Osteoblast (primary cell): ENCODE data around the gene NR4A1. TPM values are rescaled to one million over a fixed set of nuclear protein-coding genes. Genes with fewer than 3 reads are reported as not detected.

Experiments
- DNase-seq: peaks from one replicate; pipeline ENCODE4 v3.0.0; 2011; ENCODE audit warnings: low spot score, mixed read lengths; ENCODE audit not compliant: insufficient read length; ENCODE audit errors: missing footprints
- H2AFZ ChIP-seq: 2 replicates; pipeline ENCODE4 v1.6.0; 2011; ENCODE audit warnings: mild to moderate bottlenecking, low read length
- H3K27ac ChIP-seq: 2 replicates; pipeline ENCODE4 v1.5.1; 2011; ENCODE audit warnings: mild to moderate bottlenecking, low read depth, low read length, moderate library complexity
- H3K27me3 ChIP-seq: 2 replicates; pipeline ENCODE4 v1.6.0; 2012; ENCODE audit warnings: mild to moderate bottlenecking, control low read depth, inconsistent platforms, low read length, moderate library complexity; ENCODE audit not compliant: insufficient read depth
- H3K36me3 ChIP-seq: 2 replicates; pipeline ENCODE4 v1.5.1; 2011; ENCODE audit warnings: mild to moderate bottlenecking, low read length, control low read depth, moderate library complexity; ENCODE audit not compliant: insufficient read depth
- H3K4me1 ChIP-seq: 2 replicates; pipeline ENCODE4 v1.5.1; 2011; ENCODE audit warnings: mild to moderate bottlenecking, low read length, control low read depth, moderate library complexity; ENCODE audit not compliant: insufficient read depth
- H3K4me2 ChIP-seq: 2 replicates; pipeline ENCODE4 v1.6.0; 2011; ENCODE audit warnings: mild to moderate bottlenecking, low read length; ENCODE audit not compliant: insufficient read depth
- H3K4me3 ChIP-seq: fragments of 200-600 bp; sonication (generic); 3 replicates; pipeline ENCODE4 v1.5.1; 2012; ENCODE audit warnings: mild to moderate bottlenecking, low read length, inconsistent platforms; ENCODE audit not compliant: insufficient read depth
- H3K79me2 ChIP-seq: 2 replicates; pipeline ENCODE4 v1.6.0; 2012; ENCODE audit warnings: mild to moderate bottlenecking, low read length, control low read depth, inconsistent platforms; ENCODE audit not compliant: insufficient read depth
- H3K9me3 ChIP-seq: 2 replicates; pipeline ENCODE4 v1.5.1; 2011; ENCODE audit warnings: low read depth, low read length, control low read depth
- H4K20me1 ChIP-seq: 2 replicates; pipeline ENCODE4 v1.6.0; 2012; ENCODE audit warnings: mild to moderate bottlenecking, low read length, control low read depth; ENCODE audit not compliant: insufficient read depth
- CTCF ChIP-seq: IDR thresholded peaks from 2 replicates; pipeline ENCODE4 v1.5.1; 2011; ENCODE audit warnings: mild to moderate bottlenecking, low read depth, low read length, moderate library complexity; ENCODE audit errors: extremely low read depth
- total RNA-seq: library from RNA; depleted of rRNA; stranded (reverse); fragments of >200 nt; gene quantifications from 2 replicates; pipeline ENCODE4 v1.2.3, GENCODE V29; 2012

Gene NR4A1
- 3.3 and 3.5 TPM in 2 replicates for total RNA-seq

- Histone ChIP-seq H2AFZ (peak within 1 kb of the TSS; percentile 15), H3K4me3 (peak within 1 kb of the TSS; percentile 75)
- TF ChIP-seq CTCF: peak; percentile 40
Measured at GRCh38 chr12:52050758-52051541, at the start of gene NR4A1. Gene NR4A1, plus strand, starts transcription at chr12:52051442. Its CDS starts 2,887 bp downstream, at chr12:52054329.

GRCh38 chr12:52003016-52003550 is 48.2 kb upstream of the NR4A1 start:
- H3K79me2 ChIP-seq: no peaks in the 10 kb centered on the region
- H3K9me3 ChIP-seq: no peaks in the 10 kb centered on the region
- no peak overlapping the region for H2AFZ ChIP-seq
- H3K4me1 ChIP-seq: no peaks in the 10 kb centered on the region
- no peak for TF ChIP-seq CTCF
- no peak overlapping the region for H3K27ac ChIP-seq
- H3K36me3 ChIP-seq: peaks cover 3% of the 10 kb centered on the region
- DNase-seq: peak; percentile 81
- peaks cover 3% of the 10 kb centered on the region for H4K20me1 ChIP-seq
- no peak overlapping the region for H3K4me3 ChIP-seq
- no peak overlapping the region for H3K4me2 ChIP-seq
- peaks cover 27% of the 10 kb centered on the region for H3K27me3 ChIP-seq

More at GRCh38 chr12:52050758-52051541, at the start of gene NR4A1:
- H3K9me3 ChIP-seq: no peaks in the 10 kb centered on the region
- peak within 1 kb of the TSS; percentile 95 for H3K27ac ChIP-seq
- peak; percentile 99 for DNase-seq
- peak within 1 kb of the TSS; percentile 94 for H3K4me2 ChIP-seq
- H3K36me3 ChIP-seq: peaks cover 11% of the 10 kb centered on the region
- H3K4me1 ChIP-seq: peaks cover 22% of the 10 kb centered on the region
- H3K27me3 ChIP-seq: no peaks in the 10 kb centered on the region
- peaks cover 8% of the 10 kb centered on the region for H4K20me1 ChIP-seq
- H3K79me2 ChIP-seq: peaks cover 22% of the 10 kb centered on the region

- Histone ChIP-seq H2AFZ (no peak overlapping the region), H3K4me3 (no peak overlapping the region), H3K4me1 (no peaks in the 10 kb centered on the region), H3K27ac (no peak overlapping the region), H3K79me2 (no peaks in the 10 kb centered on the region), H4K20me1 (peaks cover 3% of the 10 kb centered on the region), H3K27me3 (peaks cover 32% of the 10 kb centered on the region), H3K9me3 (no peaks in the 10 kb centered on the region), H3K36me3 (no peaks in the 10 kb centered on the region), H3K4me2 (no peak overlapping the region)
- no peak for DNase-seq
- no peak for TF ChIP-seq CTCF
Measured at GRCh38 chr12:52003591-52003990, 47.7 kb upstream of the NR4A1 start.

- Histone ChIP-seq H3K79me2 (no peaks in the 10 kb centered on the region), H3K9me3 (no peaks in the 10 kb centered on the region), H3K27me3 (peaks cover 32% of the 10 kb centered on the region), H3K4me2 (no peak overlapping the region), H2AFZ (no peak overlapping the region), H3K4me3 (no peak overlapping the region), H3K36me3 (no peaks in the 10 kb centered on the region), H3K27ac (no peak overlapping the region), H3K4me1 (no peaks in the 10 kb centered on the region), H4K20me1 (peaks cover 3% of the 10 kb centered on the region)
- peak; percentile 94 for DNase-seq
- peak; percentile 68 for TF ChIP-seq CTCF
Measured at GRCh38 chr12:52004042-52004648, 47.1 kb upstream of the NR4A1 start.
